GM19455 (cell line): Measurements from ENCODE around the gene LUC7L.
A peak's percentile ranks its signal among the peaks of the same experiment; 100 is the strongest.
"Not testable (repeated sequence)": the region's sequence is repeated elsewhere in the genome, so short reads cannot be mapped to it uniquely, and the experiment has no call there.

ENCODE experiments used
- ATAC-seq: cut with Tn5 transposase; IDR thresholded peaks from one replicate; pipeline ENCODE4 v1.9.1; 2021; ENCODE audit not compliant: unreplicated experiment

Gene LUC7L

DNA sequence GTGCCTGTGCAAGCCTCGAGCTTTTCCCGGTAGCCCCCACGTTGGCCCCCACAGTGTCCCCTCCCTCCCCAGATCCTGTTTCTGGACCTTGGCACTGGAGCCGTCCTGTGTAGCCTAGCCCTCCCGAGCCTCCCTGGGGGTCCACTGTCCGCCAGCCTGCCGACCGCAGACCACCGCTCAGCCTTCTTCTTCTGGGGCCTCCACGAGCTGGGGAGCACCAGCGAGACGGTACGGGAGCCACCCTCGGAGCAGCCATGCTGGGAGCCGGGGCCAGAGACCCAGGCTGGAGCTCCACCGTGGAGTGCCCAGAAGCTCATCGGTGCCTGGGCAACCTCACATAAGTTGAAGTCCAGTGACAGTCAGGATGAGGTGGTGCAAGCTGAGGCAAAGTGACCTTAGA, 34.7 kb upstream of the LUC7L start:
- no peak for ATAC-seq

DNA sequence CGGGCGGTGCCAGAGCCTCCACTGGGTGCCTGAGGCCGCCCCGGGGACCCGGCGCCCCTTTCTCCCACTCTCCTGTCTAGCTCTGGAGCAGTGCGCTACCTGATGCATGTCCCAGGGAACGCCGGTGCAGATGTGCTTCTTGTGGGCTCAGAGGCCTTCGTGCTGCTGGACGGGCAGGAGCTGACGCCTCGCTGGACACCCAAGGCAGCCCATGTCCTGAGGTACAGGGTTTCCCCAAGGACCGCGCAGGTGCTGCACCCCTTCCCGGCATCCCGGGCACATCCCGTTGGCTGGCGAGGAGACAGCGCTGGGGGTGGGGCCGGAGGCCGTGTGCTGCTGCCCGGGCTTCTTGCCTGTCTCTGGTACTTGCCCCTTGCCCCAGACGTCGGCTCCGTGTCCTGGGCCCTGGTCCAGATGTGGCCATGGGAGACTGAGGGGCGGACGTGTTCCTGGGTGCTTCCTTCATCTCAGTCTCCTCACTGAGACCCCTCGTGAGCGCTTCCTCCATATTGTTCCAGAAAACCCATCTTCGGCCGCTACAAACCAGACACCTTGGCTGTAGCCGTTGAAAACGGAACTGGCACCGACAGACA, 34.0 kb upstream of the LUC7L start:
- ATAC-seq = no peak

DNA sequence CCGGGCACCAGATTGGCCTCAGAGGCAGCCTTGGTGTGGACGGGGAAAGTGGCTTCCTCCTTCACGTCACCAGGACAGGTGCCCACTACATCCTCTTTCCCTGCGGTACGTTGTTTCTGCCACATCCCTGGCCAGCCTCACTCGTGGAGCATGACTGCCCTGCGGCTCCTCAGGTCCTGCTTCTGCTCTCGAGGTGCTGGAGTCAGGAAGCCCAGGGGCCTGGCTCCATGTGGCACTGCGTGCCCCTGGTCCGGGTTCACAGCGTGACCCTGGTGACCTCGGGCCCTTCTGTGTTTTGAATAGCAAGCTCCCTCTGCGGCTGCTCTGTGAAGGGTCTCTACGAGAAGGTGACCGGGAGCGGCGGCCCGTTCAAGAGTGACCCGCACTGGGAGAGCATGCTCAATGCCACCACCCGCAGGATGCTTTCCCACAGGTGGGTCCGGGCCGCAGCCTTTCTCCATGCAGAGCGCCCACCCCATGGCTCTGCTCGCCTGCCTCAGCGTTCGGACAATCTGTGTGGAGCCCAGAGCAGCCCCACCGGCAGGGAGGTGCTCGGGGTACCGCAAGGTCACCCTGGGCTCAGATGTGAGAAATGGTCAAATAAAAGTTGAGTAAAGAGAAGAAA, 33.0 kb upstream of the LUC7L start:
- no peak for ATAC-seq

DNA sequence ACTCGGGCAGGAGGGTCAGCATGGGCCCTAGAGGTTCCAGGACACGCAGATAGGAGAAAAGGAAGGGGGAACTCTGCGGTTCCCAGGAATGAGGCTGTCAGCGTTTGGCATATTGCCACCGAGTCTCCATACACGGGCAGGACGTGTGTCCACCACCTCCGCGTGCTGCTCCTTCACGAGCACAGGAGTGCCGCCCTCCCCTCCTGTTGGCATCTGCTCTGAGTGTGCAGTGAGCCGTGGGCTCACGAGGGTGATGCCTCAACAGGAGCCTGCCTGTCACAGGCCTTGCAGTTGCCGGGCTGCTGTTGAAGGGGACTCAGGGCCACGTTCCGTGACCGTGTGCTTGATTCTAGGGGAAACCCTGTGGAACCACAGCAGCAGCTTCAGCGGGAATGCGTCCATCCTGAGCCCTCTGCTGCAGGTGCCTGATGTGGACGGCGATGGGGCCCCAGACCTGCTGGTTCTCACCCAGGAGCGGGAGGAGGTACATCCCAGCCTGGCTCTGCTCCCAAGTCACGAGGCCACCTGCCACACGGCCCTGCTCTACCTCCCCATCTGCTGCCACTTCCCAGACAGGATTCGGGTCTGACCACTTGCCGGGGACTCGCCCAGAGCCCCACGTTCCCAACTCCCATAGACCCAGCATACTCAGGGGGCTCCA, 31.9 kb upstream of the LUC7L start:
- no peak for ATAC-seq

DNA sequence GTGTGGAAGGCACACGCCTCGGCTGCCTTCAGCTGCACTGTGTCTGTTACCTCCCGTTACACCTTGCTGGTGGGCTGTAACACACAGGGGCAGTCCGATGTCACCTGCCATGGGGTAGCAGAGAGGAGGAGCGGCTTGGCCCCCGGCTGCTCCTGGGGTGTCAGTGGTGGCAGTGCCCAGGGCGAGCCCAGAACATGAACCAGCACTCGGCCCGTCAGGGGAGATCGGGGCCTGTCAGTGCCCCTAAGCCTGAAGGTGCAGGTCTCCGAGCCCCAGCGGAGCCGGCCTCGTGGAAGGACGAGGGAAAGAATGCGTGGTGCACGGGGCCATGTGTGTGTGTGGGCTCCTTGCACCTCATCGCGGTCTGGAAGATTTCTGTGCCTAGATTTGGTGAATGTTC, 31.1 kb upstream of the LUC7L start:
- no peak for ATAC-seq

DNA sequence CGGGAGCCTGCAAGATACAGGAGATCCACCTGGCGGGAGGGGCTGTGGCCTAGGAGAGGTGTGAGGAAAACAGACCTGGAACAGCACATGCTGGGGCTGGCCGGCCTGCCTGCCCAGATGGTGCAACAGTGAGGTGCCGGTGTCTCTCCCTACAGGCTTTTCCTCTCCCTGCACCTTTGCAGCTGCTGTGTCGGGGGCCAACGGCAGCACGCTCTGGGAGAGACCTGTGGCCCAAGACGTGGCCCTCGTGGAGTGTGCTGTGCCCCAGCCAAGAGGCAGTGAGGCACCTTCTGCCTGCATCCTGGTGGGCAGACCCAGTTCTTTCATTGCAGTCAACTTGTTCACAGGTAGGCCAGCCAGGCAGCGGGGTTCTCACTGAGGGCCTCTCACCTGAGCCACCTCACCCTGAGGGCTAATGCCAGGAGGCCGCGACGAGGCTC, 30.6 kb upstream of the LUC7L start:
- ATAC-seq = no peak

DNA sequence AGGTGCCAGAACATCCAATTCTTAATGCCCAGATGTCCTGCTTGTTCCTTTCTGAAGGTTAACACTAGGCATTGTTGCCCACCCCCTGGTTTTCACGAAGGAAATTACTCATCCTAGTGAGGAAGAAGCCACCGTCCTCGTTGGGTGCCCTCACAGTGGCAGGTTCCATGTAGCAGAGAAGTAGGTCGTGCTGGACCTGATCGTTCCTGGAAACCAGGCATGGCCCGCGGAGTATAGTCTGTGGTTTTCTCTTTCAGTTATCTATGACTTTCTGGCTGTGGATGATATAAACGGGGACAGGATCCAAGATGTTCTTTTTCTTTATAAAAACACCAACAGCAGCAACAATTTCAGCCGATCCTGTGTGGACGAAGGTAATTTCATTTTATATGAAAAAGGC, 30.0 kb upstream of the LUC7L start:
- ATAC-seq = no peak

DNA sequence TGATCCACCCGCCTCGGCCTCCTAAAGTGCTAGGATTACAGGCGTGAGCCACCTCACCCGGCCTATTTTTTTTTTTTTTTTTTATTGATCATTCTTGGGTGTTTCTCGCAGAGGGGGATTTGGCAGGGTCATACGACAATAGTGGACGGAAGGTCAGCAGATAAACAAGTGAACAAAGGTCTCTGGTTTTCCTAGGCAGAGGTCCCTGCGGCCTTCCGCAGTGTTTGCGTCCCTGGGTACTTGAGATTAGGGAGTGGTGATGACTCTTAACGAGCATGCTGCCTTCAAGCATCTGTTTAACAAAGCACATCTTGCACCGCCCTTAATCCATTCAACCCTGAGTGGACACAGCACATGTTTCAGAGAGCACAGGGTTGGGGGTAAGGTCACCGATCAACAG, 28.8 kb upstream of the LUC7L start:
- not testable (repeated sequence) for ATAC-seq

DNA sequence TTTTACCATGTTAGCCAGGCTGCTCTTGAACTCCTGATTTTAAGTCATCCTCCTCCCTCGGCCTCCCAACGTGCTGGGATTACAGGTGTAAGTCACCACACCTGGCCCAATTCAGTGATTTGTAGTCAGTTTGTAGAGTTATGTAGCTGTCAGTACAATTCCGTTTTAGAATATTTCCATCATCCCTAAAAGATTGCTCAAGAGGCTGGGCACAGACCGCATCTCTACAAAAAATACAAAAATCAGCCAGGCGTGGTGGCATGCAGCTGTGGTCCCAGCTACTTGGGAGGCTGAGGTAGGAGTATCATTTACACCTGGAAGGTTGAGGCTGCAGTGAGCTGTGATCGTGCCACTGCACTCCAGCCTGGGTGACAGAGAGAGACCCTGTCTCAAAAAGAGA, 25.9 kb upstream of the LUC7L start:
- ATAC-seq = no peak

DNA sequence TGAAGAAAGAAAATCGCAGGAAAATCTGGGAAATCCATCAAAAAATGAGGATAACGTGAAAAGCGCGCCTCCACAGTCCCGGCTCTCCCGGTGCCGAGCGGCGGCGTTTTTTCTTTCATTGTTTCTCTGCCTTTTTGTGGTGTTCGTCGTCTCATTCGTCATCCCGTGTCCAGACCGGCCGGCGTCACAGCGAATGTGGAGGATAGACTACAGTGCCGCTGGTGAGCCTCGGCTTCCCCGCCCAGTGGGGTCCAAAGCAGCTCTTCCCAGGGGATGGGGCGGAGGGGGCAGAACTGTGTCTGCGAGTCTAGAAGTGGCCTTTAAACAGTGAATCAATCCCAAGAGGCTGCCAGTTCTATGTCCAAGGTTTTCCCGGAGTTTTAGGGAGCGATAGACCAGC, 25.2 kb upstream of the LUC7L start:
- ATAC-seq = no peak

DNA sequence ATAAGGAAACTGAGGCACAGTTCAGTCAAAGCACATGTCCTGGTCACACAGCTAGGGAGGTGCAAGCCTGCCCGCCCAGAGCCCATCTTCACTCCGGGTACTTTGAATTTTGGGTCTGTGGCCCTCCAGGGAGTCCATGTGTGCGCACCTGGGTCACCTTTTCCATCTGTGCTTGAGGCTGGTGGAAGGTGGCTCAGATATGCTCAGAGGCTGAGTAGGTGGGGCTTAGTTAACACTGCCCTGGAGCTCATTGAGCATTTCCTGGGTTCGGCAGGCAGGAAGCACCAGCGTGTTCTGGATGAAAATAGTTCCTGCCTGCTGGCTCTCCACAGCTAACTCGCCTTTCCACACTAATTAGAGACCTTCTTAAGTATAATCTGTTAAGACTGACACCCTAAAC, 24.6 kb upstream of the LUC7L start:
- no peak for ATAC-seq

DNA sequence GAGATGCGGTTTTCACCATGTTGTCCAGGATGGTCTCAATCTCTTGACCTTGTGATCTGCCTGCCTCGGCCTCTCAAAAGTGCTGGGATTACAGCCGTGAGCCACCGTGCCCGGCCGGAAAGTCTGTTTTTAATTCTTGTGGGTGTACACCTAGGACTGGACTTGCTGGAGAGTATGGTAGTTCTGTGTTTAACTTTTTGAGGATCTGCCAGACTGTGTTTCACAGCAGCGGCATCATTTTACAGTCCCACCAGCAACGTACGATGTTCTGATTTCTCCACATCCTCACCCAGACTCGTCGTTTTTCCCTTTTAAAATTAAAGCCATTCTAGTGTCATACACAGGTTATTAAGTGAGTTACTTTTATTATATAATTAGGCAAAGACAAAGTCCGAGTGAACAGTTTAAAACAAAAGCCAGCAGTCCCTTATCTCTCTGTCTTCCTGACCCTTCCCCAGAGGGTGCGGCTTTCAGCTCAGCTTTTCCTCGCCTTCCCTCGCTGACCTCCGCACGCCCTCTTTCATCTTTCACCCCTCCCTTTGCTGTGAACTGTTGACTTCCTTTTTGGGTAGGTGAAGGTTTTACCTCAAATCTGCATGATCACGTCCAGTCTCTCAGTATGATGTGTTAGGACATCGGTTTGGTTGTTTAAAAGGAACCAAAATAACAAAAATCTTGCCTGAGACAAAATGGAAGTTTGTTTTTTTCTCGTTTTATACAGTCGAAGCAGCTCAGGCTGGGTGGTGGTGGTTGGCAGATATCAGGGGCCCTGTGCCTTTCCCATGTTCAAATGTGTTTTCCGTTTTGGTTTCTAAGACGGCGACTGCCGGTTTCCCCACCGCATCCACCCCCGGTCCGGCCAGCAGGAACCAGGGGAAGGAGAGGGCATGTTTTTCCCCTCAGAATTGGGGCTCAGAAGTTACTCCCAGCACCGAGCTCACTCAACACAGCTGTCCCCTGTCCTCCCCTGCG, 23.4 kb upstream of the LUC7L start:
- no peak for ATAC-seq

DNA sequence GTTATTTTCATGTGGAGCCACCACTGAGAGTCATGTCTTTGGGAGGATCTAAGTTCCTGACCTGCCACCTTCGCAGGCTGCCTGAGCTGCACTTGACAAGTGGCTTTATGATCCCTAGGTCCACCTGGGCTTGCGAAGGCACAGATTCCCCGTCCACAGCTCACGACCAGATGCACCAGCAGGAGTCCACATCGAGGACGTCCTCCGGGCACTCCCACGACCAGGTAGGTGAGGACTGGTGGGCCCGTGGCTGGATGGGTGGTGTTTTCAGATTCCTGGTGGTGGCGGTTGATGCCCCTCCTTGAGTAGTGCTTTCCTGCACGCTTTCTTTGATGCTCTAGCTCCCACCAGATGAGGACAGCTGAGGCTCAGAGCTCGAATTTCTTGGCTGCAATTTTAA, 20.2 kb upstream of the LUC7L start:
- no peak for ATAC-seq

DNA sequence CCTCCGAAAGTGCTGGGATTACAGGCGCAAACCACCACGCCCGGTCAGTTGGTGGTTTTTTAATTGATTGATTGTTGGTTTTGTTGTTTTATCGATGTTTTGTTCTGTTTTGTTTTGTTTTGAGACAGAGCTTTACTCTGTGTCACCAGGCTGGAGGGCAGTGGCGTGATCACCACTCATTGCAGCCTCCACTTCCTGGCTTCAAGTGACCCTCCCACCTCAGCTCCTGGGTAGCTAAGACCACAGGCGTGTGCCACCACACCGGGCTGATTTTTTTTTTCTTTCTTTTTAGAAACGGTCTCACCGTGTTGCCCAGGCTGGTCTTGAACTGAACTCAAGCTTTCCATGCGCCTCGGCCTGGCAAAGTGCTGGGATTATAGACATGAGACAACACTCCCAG, 17.8 kb upstream of the LUC7L start:
- no peak for ATAC-seq

DNA sequence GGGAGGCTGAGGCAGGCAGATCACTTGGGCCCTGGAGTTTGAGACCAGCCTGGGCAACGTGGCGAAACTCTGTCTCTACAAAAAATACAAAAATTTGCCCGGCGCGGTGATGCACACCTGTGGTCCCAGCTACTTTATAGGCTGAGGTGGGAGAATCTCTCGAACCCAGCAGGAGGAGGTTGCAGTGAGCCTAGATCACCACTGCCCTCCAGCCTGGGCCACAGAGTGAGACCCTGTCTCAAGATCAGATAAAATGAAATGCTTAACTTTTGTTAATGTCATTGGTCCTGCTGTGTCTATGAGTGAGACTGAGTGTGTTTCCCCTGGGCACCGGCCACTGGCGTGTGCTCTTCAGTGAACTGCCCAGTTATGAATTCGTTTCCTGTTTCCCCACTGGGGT, 15.9 kb upstream of the LUC7L start:
- no peak for ATAC-seq

DNA sequence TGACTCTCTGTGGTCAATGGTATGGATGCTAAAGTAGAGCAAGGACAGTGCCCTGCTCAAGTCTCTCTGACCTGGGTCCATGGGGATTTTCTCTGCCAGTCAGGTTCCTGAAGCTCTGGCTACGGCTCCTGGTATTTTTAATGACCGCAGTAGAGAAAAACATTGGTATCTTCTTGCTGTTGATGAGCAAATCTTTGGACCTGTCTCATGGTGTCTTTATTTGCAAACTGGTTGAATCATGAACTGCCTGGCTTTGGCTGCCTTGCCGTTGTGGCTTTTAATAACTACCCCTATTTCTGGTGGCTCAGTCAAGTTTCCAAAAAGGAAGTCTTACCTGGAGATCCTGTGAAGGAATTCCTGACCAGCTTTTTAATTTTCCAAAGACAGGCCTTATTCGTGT, 14.1 kb upstream of the LUC7L start:
- ATAC-seq = no peak

DNA sequence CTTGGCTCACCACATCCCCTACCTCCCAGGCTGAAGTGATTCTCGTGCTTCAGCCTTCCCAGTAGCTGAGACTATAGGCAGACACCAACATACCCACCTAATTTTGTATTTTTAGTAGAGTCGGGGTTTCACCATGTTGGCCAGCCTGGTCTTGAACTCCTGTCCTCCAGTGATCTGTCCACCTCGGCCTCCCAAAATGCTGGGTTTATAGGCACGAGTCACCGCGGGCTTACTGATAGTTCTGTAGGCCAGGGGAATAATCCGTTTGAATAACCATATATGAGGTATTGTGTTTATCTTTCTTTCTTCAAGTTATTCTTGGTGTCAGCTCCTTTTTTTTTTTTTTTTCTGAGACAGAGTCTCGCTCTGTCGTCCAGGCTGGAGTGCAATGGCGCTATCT, 13.0 kb upstream of the LUC7L start:
- ATAC-seq = no peak

DNA sequence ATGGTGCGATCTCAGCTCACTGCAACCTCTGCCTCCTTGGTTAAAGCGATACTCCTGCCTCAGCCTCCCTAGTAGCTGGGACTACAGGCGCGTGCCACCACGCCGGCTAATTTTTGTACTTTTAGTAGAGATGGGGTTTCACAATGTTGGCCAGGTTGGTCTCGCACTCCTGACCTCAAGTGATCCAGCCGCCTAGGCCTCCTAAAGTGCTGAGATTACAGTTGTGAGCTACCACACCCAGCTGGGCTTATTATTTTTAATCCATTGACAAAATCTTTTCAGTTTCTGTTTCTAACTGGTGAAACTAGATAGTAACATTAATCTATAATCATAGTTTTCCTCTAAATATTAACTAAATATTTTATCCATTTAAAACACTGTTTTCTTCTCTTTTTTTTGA, 11.3 kb upstream of the LUC7L start:
- no peak for ATAC-seq

DNA sequence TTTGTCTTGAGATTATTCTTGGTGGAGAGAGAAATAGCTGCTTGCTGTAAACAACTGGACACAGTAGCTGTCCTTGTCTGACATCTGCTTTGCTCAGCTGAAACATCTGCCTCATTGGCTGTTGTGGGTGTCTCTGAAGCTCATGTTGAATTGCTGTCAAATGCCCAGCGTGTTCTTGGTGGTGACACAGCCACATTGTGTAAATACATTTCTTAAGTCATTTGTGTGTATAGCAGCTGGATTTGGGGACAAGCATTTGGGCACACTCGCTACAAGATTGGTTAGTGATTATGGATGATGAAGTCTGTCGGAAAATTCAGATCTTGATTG, 10.7 kb upstream of the LUC7L start:
- no peak for ATAC-seq

DNA sequence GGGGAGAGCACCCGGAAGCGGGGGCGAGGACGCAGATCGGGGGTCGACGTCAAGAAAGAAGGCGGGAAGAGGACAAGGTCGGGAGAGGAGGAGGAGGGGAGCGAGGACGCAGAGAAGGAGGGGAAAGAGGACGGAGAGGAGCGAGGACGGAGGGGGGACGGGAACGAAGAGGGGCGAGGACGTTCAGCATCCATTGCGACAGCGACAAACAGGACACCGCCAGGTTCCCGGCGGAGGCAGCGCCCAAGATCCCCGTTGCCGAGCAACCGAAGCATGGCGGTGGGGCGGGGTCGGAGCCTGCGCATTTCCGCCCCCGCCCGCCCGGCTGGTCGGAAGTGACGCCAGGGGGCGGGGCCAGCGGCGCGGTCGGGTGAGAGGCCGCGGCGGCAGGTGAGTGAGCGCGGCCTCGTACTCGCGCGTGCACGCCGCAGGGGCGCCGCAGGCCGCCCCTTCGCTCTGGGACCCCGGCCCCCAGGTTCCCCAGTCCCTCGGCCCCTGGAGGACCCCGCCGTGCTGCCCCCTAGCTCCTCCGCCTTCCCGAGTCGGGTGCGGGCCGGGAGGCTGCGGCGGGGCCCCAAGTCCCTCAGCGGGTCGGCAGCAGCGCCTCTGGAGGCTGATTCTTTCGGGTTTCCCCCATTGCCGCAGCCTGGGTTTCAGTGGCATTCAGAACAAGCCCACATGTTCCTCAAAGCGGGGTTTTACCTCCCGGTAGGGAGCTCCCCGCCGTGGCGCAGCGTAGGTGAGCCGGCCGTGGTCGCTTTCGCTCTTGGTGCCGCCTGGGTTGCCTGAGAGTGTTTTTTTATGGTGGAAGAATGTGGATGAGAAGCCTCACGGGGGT, 5.4 kb upstream of the LUC7L start, which contains the start of gene FAM234A:
FAM234A (plus strand) TSS at position 354 of the 838 bp plus-strand sequence. CDS start 19,593 bp downstream, outside the sequence.
- peak; percentile 76 for ATAC-seq

DNA sequence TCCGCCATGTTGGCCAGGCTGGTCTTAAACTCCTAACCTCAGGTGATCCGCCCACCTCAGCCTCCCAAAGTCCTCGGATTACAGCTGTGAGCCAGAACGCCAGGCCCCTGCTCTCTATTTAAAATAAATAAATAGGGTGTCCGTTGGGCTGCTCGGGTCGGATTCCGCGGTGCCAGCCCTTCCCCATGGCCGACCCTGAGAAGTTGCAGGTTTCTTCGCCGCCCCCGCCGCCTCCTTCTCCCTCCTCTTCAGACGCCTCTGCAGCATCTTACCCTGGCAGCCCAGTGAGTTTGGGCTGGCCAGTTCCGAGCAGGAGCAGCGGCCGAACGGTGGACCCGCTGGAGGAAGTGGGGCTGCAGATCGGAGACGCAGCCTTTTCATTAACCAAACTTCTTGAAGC, 1.7 kb upstream of the LUC7L start:
- no peak for ATAC-seq
